ENCODE data around the gene SNHG17.

GRCh38 chr20:38392356-38392755, 42.8 kb downstream of the SNHG17 start:
- TF ChIP-seq CTCF (IDR thresholded peaks at IDR 0.05) (no peak), MAX (IDR thresholded peaks at IDR 0.05) (no peak), RFX5 (IDR thresholded peaks at IDR 0.05) (no peak), POLR2A (IDR thresholded peaks at IDR 0.05; ENCODE audit: low read length) (no peak), ELK1 (IDR thresholded peaks at IDR 0.05; ENCODE audit: low read depth, low read length) (no peak), ZFP36 (IDR thresholded peaks at IDR 0.05; ENCODE audit: borderline replicate concordance, partially characterized antibody) (no peak), POLR2AphosphoS2 (conservative IDR thresholded peaks at IDR 0.05; ENCODE audit: low read length) (no peak), CBX2 (IDR thresholded peaks at IDR 0.05; ENCODE audit: borderline replicate concordance, low read depth) (no peak), NPAS2 (CRISPR knock-in tag; IDR thresholded peaks at IDR 0.05; ENCODE audit: borderline replicate concordance) (no peak), FOXS1 (CRISPR knock-in tag; IDR thresholded peaks at IDR 0.05) (no peak), USF2 (IDR thresholded peaks at IDR 0.05) (peak; percentile 82), CHD2 (IDR thresholded peaks at IDR 0.05; ENCODE audit: low read length, partially characterized antibody) (no peak), RCOR1 (IDR thresholded peaks at IDR 0.05; ENCODE audit: low read depth, low read length) (no peak)

Data from A549 (cell line).